Medulla oblongata (tissue), 1 donor: ENCODE data around the gene TCF3.

ENCODE experiments used
- DNase-seq: peaks from one replicate; pipeline ENCODE4 v3.0.0-alpha.2; 2015; ENCODE audit errors: extremely low spot score

The TCF3 gene

DNA sequence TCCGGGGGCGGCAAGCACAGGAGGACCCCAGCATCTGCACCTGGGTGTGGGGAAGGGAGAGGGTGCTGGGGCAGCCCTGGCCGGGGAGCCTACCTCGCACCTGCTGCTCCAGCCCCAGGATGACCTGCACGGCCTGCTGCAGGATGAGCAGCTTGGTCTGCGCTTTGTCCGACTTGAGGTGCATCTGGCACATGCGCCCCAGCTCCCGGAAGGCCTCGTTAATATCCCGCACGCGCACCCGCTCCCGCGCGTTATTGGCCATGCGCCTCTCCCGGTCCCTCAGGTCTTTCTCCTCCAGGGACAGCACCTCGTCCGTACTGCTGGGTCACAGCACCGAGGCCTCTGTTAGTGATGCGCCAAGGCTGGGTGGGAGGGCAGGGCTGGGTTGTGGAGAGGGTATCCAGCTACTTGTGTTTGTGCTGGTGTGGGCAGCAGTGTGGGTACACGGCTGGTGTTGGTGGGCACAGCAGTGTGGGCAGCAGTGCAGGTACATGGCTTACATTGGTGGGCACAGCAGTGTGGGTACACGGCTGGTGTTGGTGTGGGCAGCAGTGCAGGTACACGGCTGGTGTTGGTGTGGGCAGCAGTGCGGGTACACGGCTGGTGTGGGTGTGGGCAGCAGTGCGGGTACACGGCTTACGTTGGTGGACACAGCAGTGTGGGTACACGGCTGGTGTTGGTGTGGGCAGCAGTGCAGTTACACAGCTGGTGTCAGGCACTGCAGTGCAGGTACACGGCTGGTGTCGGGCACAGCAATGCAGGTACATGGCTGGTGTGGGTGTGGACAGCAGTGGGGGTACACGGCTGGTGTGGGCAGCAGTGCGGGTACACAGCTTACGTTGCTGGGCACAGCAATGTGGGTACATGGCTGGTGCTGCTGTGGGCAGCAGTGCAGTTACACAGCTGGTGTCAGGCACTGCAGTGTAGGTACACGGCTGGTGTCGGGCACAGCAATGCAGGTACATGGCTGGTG is 40.0 kb downstream of the TCF3 start:
- no peak for DNase-seq

DNA sequence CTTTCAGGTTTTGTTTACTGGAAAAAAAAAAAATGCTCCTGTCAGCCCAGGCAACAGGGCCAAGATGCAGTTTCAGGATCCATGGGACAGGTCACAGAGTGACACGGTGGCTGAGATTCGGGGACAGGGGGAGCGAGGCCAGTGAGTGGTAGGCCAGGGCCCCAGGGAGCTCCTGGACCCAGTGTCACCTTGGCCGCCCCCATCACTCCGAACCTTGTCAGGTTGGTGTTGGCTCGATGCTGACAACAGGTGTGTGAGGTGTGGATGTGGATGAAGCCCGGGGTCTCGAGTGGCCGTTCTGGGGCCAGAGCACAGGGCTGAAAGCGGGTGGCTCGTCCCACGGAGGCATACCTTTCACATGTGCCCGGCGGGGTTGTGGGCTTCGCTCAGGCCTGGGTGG is 41.1 kb downstream of the TCF3 start:
- DNase-seq, result no peak

DNA sequence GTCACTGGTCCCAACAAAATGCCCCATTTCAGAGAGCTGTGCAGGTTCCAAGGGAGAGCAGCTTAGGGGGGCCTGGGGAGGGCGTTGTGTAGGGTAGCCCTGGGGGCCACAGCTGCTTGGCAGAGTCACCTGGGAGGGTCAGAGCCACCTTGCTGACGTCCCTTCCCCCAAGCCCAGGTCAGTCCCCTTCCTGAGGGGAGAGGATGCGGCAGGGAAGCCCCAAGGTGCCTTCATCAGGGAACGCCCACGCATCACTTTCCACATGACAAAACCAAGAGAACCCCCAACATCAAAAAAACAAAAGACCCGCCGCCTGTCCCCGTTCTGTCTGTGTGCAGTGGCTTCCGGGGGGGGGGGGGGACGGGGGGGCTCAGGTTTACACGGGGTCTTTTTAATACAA is 41.8 kb downstream of the TCF3 start:
- DNase-seq, result no peak

DNA sequence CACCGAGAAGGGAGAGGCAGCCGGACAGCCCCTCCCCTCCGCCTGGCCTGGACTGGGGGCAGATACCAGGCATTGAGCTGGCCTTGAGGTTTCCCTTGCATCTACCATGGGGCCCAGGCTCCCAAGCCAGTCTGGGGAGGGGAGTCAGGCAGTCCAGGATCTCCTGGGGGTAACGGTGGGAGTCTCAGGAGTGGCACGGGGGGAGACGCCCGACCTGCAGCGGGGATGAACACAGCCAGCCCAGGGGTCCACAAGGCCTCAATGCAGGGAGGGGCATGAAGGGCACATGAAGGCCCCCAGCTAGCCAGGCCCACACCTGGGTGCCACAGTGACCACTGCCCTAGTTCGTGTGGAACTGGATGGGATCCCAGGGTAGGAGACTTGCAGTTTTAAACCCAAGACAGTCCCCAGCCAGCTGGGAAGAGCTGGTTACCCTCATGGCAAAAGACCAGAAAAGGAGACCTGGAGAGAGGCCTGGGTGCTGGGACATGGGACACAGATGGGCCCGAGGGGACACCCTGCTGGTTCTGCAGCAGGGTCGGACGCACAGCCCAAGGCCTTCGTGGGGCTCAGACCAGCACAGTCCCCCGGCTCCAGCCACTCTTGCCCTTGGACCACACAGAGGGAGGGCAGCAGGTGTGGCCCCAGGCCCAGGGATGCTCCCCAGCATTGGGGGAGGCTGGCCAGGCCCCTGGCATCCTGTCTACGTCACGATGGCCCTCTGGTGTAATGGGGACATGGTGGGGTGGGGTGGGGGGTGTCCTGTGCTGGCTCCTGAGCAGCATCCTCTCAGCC is 42.5 kb downstream of the TCF3 start:
- DNase-seq, result no peak

DNA sequence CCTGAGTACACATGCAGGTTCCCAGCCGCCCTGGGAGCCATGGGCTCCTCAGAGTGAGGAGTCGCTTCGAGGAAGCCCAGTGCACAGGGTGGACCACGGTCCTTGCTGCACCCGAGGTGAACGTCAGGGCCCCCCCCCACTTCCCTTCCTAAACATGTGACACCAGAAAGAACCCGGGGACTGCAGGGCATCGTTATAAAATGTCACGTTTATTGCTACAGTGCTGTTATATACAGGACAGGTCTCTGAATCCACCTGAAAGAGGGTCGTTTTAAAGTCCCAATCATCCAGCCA is 43.4 kb downstream of the TCF3 start:
- DNase-seq, result no peak

DNA sequence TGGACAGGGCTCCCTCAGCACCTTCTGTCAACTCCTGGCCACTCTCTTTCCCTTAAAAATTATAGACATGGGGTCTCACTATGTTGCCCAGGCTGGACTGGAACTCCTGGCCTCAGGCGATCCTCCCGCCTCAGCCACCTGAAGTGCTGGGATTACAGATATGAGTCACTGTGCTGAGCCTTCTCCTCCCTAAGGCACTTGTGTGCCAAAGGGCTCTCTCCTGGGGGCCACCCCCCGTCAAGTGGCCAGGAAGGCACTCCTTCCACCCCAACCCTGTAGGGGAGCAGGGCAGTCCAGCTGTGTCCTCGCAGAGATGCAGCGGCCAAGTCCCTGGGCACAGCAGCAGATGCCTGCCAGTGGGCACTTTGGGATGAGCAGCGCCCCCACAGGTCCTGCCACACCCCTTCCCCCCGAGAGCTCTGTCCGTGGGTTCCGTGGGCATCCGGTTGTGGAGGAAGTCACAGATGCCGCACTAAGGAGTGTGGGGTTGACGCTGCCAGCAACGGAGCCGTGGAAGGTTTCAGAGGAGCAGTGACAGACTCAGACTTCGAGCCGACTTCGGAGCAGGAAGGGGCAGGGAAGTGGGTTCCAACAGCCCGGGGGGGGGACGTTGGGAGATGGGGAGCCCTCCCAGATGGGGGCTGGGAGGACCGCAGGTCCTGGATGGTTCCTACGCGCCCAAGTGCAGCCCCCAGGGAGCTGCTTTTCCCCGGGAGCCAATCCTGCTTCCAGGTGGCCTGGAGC is 43.9 kb downstream of the TCF3 start:
- DNase-seq, result no peak

DNA sequence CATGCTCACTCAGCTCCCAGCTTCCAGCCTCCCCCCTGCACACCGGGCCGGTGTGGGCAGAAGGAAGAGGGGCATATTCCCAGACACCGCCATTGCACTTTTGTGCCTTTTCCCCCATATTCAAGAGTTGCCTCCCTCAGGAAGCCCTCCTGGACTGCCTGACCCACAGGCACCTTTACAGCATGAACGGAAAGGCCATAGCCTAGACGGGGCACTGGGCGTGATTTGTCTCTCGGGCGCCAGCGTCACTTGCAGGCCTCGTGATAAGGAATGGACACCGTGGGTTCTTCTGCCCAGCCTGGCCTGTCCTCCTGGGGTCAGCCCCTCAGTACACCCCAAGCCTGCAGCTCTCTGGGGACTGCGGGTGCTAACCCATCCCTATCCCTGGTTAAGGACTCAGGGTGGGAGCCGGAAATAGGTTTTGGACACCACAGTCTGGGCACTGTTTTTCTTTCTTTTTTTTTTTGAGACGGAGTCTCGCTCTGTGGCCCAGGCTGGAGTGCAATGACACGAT is 46.2 kb downstream of the TCF3 start:
- DNase-seq, result no peak

DNA sequence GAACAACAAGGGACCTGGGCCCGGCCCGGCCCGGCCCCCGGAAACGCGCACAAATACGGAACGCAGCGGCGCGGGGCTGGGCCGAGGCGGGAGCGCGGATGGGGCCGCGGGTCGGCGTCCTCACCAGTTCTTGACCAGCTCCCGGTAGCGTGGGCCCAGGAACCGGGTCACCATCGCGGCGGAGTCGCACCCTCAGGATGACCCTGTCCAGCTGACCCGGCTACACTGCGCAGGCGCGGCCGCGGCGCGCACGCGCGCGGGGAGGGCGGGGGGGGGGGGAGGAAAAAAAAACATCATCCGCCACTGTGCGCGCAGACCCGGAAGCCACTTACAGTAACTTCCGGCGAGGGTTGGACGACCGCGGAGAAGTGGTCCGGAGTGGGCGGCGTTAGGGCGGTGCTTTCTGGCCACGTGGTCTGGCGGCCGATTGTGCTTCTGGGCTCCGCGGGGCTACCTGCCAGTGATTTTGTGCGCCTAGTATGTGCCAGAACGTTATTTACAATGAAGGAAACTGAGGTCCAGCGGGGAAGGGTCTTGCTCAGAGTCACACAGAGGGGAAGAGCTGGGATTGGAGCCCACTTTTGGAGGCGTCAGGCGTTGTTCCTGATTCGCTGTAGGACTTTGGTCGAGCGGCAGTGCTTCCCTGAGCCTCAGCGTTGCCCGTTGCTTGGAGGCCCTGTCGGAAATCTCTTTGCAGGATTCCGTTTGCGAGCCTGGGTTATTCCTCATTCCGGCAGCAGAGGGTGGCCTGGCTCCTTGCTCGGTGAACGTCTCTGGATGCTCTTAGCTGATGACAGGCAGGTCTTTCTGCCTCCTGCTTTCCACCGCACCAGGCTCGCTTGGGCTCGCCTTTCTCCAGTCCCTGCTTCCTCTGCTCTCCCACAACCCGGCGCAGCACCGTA is 46.9 kb downstream of the TCF3 start, which contains the start of gene UQCR11:
TSS of gene UQCR11 (minus strand) at position 227 of the 902 bp plus-strand sequence. CDS start at position 174, 53 bp downstream.
- DNase-seq, result peak; percentile 98

DNA sequence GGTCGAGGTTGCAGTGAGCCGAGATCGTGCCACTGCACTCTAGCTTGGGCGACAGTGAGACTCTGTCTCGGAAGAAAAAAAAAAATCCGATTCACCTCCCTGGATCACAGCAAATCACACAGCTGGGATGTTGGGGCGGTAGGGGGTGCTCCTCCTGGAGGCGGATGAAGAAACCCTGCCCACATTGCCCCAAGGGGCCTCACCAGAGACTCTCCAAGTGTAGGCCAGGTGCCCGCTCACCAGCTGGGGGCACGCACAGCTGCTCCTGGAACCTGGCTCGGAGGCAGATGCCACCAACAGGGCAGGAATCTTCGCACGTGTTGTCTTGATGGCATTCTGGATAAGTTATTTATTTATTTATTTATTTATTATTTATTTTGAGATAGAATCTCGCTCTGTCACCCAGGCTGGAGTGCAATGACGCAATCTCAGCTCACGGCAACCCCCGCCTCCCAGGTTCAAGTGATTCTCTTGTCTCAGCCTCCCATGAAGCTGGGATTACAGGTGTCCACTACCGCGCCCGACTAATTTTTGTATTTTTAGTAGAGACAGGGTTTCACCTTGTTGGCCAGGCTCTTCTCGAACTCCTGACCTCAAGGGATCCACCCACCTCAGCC is 50.2 kb downstream of the TCF3 start:
- no peak for DNase-seq

DNA sequence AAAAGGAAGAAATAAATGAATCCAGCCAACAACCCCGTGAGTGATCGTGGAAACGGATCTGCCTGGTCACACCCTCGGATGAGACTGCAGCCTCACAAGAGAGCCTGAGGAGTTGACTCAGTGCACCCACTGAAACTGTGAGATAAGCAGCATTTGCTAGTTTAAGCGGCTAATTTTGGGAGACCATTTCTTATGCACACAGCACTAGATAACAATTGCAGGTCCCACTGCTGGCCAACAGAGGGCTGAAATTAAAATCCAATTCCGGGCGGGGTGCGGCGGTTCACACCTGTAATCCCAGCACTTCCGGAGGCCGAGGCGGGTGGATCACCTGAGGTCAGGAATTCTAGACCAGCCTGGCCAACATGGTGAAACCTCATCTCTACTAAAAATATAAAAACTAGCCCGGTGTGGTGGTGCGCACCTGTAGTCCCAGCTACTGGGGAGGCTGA is 50.8 kb downstream of the TCF3 start:
- no peak for DNase-seq

DNA sequence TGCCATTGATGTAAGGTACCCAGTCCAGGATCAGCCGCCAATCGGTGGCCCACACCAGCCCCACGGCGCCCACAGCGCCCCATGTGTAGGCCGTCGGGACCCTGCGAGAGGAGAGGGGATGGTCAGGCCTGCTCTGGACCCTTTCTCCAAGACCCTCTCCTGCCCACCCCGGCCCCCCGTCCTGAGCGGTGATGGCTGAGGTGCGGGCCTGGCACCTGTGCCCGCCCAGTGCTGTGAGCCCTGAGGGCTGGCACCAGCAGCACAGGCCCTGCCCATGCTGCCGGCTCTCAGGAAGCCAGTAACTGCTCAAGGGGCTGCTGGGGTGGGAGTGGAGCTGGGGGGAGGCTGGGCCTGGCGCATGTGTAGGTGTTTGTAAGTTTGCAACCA is 53.0 kb downstream of the TCF3 start:
- DNase-seq, result no peak

DNA sequence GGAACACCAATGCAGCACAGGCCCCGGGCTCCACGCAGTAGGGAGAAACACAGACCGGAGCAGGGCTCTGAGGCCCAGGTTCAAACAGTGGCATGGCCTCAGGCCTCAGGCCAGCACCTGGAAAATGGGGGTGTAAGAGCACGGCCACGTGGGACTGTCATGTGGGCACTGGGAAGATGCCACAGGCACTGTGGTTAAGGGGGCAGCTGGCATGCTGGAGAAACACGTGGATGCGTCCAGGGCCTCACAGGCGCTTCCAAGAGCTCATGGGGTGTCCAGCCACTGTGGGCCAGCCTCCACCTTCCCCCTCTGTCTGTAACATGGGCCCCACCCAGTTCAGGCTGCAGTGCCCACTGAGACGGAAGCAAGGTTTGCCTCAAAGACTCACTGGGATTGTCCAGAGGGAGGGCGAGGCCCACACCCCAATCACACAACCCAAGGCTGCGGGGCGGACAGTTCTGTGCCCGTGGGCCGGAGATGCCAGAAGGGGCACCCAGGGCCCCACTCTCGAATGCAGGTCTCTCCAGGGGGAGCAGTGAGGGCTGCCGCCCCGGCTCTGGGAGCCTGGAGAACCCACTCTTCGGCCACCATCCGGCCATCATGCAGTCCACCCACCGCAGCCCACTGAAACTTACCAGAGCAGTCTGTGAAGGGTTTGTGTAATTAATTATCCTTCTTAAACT is 53.5 kb downstream of the TCF3 start:
- DNase-seq, result no peak

DNA sequence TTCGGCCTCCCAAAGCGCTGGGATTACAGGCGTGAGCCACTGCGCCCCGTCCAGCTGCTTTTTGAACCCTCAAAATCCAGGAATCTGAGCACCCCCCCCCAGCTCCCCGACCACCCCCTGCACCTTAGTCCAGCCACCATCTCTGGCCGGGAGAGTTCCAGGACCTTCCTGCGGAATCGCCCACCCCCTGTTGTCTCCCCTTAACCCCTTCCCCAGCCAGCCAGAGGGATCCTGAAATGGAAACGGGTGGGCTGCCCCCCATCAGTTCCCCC is 59.0 kb downstream of the TCF3 start:
- no peak for DNase-seq

DNA sequence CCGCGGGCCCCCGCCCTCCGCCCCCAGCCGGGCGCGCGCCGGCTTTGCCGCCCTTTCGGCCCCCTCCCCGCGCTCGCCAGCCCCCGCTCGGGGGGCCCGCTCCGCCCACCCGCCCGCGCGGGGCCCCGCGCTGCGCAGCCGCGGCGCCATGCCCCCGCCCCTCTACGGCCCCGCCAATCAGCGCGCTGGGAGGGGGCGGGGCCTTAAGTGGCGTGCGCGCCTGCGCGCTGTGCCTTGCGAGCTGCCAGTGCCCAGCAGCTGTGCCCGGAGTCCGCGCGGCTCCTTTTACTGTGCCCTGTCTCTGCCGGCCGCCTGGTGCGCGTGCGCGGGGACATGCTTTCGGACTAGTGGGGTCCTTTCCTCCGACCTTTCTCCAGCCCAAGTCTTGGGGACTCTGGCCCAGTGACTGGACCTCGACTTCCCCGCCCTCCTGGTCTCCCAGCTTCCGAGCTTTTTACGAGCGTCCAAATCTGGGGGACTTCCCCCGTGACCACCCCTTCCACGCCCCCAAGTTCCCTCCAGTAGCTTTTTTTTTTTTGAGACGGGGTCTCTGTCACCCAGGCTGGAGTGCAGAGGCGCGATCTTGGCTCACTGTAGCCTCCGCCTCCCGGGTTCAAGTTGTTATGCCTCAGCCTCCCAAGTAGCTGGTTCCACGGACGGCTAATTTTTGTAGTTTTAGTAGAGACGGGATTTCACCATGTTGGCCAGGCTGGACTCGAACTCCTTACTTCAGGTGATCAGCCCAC is 59.5 kb downstream of the TCF3 start, which contains the start of gene MBD3:
TSS of gene MBD3 (minus strand) at position 111 of the 746 bp plus-strand sequence. CDS start 234 bp downstream, outside the sequence.
- peak; percentile 96 for DNase-seq

DNA sequence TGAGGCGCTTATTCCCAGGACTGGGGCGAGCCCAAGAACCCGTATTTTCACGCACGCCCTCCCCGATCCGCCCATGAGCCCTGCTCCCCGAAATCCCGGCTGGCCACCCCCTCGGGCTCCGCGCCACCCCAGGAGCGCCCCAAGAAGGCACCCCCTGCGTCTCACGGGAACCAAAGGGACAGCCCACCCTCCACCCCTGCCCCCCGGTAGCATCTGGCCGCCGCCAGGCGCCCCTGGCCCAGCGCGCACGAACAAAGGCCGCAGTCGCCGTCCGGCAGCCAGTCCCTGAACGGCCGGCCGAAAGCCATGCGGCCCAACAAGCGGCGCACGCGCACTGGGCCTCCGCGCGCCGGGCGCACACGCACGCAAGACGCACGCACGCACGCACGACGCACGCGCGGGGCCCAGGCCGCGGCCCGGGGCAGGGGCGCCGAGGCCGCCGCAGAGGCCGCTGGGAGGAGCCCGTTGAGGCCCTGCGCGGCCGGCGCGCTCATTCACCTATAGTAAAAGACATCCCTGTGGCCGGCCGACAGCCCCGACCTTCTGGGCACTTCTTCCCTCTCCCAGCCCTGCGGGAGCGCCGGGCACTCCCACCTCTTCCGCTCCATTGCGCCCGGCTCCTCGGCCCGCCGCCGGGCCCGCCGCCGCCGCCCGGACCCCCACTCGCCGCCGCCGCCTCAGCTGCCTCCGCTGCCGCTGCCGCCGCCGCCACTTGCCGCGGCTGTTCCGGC is 60.2 kb downstream of the TCF3 start:
- DNase-seq, result peak; percentile 89

DNA sequence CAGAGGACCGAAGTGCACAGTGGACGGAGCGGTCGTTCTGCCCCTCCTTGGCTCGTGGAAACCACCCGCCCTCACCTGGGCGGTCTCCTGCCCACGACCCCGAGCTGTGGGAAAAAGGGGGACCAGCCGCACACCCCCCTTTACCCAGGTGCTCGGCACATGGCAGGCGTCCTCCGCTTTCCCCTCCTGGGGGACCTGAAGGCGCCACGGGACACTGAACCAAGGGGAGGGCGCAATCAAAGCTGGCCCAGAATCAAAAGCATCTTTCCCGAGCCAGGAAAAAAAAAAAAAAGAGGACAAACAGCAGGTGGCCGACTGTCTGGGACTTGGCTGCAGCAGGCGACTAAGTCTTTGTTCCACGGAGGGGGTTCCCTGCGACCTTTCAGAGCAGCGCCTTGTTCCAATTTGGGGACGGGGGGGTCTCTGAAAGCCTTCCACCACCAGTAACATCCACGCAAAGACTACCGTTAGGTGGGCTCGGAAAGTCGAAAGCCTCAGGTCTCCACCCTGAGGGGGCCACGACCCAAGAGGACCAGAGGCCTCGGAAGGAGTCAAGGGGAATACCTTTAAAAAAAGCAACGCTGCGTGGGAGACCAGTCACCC is 60.9 kb downstream of the TCF3 start:
- DNase-seq, result no peak

DNA sequence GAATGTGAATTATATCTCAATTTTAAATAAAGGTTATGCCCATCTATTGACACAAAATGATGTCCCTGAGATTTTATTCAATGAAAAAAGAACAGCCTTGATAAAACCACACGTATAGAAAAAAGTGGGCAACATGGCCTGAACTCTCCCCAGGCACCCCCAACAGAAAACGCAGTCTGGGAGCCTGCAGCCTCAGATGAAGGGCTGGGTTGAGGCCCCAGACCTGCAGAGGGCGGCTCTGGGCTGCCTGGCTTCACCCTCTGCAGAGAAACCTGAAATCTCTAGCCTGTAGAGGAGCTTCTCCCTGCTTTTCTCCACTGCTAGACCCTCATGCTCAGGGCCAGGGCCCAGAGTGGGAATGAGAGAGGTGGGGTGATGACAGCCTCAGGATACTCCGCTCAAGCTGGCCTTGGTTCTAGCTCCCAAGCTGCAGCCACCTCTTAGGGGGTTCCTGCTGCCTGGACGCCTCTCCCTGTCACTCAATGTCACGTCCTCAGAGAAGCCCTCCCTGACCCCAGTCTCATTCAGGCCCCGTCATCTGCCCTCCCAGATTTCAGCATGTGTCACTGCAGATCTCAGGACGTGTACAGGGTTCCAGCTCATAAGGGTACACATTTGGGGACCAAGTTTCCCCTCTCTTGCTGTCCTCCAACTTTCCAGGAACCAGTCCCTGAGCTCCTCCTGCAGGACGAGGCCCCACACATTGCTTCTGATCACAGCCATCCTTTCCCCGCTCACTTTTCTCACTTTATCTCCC is 61.6 kb downstream of the TCF3 start:
- DNase-seq, result no peak
